ENCODE results near the gene ZNF600. TPM values are rescaled to one million over a fixed set of nuclear protein-coding genes. Genes with fewer than 3 reads are reported as not detected.
"Not testable (repeated sequence)": the region's sequence is repeated elsewhere in the genome, so short reads cannot be mapped to it uniquely, and the experiment has no call there.

The ZNF600 gene
- total and polyA plus RNA-seq, 9 of the 15 experiments (the other 6 are each of a cell fraction or from before 2014, with no cell fraction given) = 5.7 to 21.5 (median 17.6) TPM

DNA sequence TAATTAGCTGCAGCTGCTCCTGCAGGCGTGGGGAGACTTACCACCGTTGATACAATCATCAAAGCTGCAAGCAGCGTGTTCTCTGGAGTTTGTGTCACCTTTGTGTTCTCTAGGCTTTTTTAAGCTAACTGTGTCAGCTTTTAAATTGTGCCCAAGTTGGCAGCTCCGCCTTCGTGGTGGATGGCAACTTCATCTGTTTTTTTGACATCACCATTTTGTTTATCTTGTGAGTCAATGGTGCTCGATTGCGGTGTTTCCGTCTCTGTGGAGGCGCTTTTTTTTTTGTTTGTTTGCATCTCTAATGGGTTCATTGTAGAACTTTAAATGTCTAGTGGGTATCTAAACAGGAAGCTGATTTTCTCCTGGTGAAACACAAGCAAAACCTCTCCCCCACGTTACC is 40.7 kb downstream of the ZNF600 start:
- 31% methylated on average over 10 of the region's 10 CpGs for WGBS (ENCODE audit: insufficient coverage, low coverage, missing lambda C conversion rate)
- H3K36me3 ChIP-seq (ENCODE audit: control insufficient read depth, insufficient read depth, low read length); H2AFZ ChIP-seq (ENCODE audit: low read depth, low read length); H3K4me1 ChIP-seq (replicated peaks in 1 of 2; ENCODE audit: control insufficient read depth in 2 of 2, insufficient read depth in 2 of 2, low read length in 2 of 2); POLR2A ChIA-PET; intact Hi-C loops (cut with micrococcal nuclease); DNase-seq (ENCODE audit: extremely low read depth in 1 of 4, low spot score in 3 of 4); H3K4me2 ChIP-seq (ENCODE audit: insufficient read depth, low read length); H4K20me1 ChIP-seq (replicated peaks; ENCODE audit: control insufficient read depth, insufficient read depth, low read length); in situ Hi-C loops (cut with MboI); H3K9me3 ChIP-seq (replicated peaks; ENCODE audit: control insufficient read depth, insufficient read depth, low read depth, low read length); FAIRE-seq; H3K9ac ChIP-seq (ENCODE audit: insufficient read depth in 1 of 2, low read depth in 2 of 2, low read length in 2 of 2); H3K27me3 ChIP-seq (ENCODE audit: control insufficient read depth in 2 of 2, insufficient read depth in 2 of 2, low read length in 2 of 2); H3K4me3 ChIP-seq; H3K79me2 ChIP-seq (ENCODE audit: control insufficient read depth, insufficient read depth, low read length); H3K27ac ChIP-seq (ENCODE audit: extremely low read depth, low read depth, low read length); BruUV-seq (replicated peaks); H3K9me1 ChIP-seq (ENCODE audit: control insufficient read depth, insufficient read depth, low read length); ATAC-seq; CTCF ChIA-PET (ENCODE audit: low intra/inter-chr PET ratio): not testable (repeated sequence)

DNA sequence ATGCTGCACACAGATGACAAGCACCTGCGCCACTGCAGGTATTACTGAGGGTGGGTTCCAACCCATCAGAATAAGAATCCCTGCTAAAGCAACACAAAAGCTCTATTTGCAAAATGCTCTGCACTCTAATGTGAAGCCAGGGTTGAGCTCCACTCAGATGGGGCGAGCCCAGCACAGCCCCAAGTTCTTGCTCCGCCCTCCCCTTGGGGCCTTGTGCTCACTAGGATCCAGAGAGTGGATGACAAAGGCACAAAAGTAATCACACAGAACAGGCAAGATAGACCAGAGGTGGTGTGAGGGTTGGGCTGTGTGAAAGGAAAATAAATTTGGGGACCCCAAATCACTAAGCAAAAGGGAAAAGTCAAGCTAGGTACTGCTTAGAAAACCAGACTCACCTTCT is 43.5 kb downstream of the ZNF600 start:
- peaks cover 0 to 6% of the 10 kb centered on the region in 2 experiments; a peak in 3 of 5 replicates for H3K4me1 ChIP-seq (replicated peaks in 1 of 2; ENCODE audit: control insufficient read depth in 2 of 2, insufficient read depth in 2 of 2, low read length in 2 of 2)
- FAIRE-seq (no peak), ATAC-seq (no peak), DNase-seq (ENCODE audit: extremely low read depth in 1 of 4, low spot score in 3 of 4) (no peak)
- no peaks in the 10 kb centered on the region for H3K79me2 ChIP-seq (ENCODE audit: control insufficient read depth, insufficient read depth, low read length)
- H3K9me1 ChIP-seq (ENCODE audit: control insufficient read depth, insufficient read depth, low read length) = no peaks in the 10 kb centered on the region
- no peak overlapping the region for H2AFZ ChIP-seq (ENCODE audit: low read depth, low read length)
- no peak overlapping the region for H3K4me3 ChIP-seq
- intact Hi-C loops (cut with micrococcal nuclease) (no loop called here), in situ Hi-C loops (cut with MboI) (no loop called here)
- H3K4me2 ChIP-seq (ENCODE audit: insufficient read depth, low read length) = no peak overlapping the region
- ChIA-PET POLR2A (no interaction called here), CTCF (ENCODE audit: low intra/inter-chr PET ratio) (no interaction called here)
- 63% methylated on average over 2 of the region's 3 CpGs for WGBS (ENCODE audit: insufficient coverage, low coverage, missing lambda C conversion rate)
- H3K27ac ChIP-seq (ENCODE audit: extremely low read depth, low read depth, low read length) = no peak overlapping the region
- no peaks in the 10 kb centered on the region; the same call in none of the 2 replicates for H3K9me3 ChIP-seq (replicated peaks; ENCODE audit: control insufficient read depth, insufficient read depth, low read depth, low read length)
- no peaks in the 10 kb centered on the region for H3K27me3 ChIP-seq (ENCODE audit: control insufficient read depth in 2 of 2, insufficient read depth in 2 of 2, low read length in 2 of 2)
- H4K20me1 ChIP-seq (replicated peaks; ENCODE audit: control insufficient read depth, insufficient read depth, low read length) = no peaks in the 10 kb centered on the region
- no peak overlapping the region for H3K9ac ChIP-seq (ENCODE audit: insufficient read depth in 1 of 2, low read depth in 2 of 2, low read length in 2 of 2)
- H3K36me3 ChIP-seq (ENCODE audit: control insufficient read depth, insufficient read depth, low read length) = no peaks in the 10 kb centered on the region
- BruUV-seq (replicated peaks) = no TSS peak
- TF ChIP-seq, protein P1, sequence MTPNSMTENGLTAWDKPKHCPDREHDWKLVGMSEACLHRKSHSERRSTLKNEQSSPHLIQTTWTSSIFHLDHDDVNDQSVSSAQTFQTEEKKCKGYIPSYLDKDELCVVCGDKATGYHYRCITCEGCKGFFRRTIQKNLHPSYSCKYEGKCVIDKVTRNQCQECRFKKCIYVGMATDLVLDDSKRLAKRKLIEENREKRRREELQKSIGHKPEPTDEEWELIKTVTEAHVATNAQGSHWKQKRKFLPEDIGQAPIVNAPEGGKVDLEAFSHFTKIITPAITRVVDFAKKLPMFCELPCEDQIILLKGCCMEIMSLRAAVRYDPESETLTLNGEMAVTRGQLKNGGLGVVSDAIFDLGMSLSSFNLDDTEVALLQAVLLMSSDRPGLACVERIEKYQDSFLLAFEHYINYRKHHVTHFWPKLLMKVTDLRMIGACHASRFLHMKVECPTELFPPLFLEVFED (CRISPR knock-in tag; conservative IDR thresholded peaks at IDR 0.05) = no peak
- TF ChIP-seq ZNF224 (CRISPR knock-in tag; IDR thresholded peaks at IDR 0.05) (no peak), ZFX (CRISPR knock-in tag; IDR thresholded peaks at IDR 0.05) (no peak), ZC3H8 (IDR thresholded peaks at IDR 0.05) (no peak), NEUROD1 (IDR thresholded peaks at IDR 0.05; ENCODE audit: borderline replicate concordance, low read depth, low read length, partially characterized antibody) (no peak), MYC (IDR thresholded peaks at IDR 0.05; ENCODE audit: low read depth, low read length) (no peak), MYC (CRISPR knock-in tag; IDR thresholded peaks at IDR 0.05; ENCODE audit: borderline replicate concordance, low read depth) (no peak)
- TF ChIP-seq, protein P2, sequence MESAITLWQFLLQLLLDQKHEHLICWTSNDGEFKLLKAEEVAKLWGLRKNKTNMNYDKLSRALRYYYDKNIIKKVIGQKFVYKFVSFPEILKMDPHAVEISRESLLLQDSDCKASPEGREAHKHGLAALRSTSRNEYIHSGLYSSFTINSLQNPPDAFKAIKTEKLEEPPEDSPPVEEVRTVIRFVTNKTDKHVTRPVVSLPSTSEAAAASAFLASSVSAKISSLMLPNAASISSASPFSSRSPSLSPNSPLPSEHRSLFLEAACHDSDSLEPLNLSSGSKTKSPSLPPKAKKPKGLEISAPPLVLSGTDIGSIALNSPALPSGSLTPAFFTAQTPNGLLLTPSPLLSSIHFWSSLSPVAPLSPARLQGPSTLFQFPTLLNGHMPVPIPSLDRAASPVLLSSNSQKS (CRISPR knock-in tag; IDR thresholded peaks at IDR 0.05) = no peak
- TF ChIP-seq, protein P3, sequence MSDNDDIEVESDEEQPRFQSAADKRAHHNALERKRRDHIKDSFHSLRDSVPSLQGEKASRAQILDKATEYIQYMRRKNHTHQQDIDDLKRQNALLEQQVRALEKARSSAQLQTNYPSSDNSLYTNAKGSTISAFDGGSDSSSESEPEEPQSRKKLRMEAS (CRISPR knock-in tag; IDR thresholded peaks at IDR 0.05) = no peak
- TF ChIP-seq, protein P4, sequence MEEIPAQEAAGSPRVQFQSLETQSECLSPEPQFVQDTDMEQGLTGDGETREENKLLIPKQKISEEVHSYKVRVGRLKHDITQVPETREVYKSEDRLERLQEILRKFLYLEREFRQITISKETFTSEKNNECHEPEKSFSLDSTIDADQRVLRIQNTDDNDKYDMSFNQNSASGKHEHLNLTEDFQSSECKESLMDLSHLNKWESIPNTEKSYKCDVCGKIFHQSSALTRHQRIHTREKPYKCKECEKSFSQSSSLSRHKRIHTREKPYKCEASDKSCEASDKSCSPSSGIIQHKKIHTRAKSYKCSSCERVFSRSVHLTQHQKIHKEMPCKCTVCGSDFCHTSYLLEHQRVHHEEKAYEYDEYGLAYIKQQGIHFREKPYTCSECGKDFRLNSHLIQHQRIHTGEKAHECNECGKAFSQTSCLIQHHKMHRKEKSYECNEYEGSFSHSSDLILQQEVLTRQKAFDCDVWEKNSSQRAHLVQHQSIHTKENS (CRISPR knock-in tag; IDR thresholded peaks at IDR 0.05) = no peak
- TF ChIP-seq, protein P5, sequence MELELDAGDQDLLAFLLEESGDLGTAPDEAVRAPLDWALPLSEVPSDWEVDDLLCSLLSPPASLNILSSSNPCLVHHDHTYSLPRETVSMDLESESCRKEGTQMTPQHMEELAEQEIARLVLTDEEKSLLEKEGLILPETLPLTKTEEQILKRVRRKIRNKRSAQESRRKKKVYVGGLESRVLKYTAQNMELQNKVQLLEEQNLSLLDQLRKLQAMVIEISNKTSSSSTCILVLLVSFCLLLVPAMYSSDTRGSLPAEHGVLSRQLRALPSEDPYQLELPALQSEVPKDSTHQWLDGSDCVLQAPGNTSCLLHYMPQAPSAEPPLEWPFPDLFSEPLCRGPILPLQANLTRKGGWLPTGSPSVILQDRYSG (tag; conservative IDR thresholded peaks at IDR 0.05; ENCODE audit: low read depth) = no peak
